Superior temporal gyrus (tissue), 1 donor: Measurements from ENCODE around the gene RANBP1.
A peak's percentile ranks its signal among the peaks of the same experiment; 100 is the strongest.

Source experiments
- DNase-seq: peaks from one replicate; pipeline ENCODE4 v3.0.0-alpha.2; 2016; ENCODE audit errors: extremely low spot score

Gene RANBP1

GRCh38 chr22:20088263-20088648 is 27.6 kb upstream of the RANBP1 start:
- DNase-seq = no peak

DNA sequence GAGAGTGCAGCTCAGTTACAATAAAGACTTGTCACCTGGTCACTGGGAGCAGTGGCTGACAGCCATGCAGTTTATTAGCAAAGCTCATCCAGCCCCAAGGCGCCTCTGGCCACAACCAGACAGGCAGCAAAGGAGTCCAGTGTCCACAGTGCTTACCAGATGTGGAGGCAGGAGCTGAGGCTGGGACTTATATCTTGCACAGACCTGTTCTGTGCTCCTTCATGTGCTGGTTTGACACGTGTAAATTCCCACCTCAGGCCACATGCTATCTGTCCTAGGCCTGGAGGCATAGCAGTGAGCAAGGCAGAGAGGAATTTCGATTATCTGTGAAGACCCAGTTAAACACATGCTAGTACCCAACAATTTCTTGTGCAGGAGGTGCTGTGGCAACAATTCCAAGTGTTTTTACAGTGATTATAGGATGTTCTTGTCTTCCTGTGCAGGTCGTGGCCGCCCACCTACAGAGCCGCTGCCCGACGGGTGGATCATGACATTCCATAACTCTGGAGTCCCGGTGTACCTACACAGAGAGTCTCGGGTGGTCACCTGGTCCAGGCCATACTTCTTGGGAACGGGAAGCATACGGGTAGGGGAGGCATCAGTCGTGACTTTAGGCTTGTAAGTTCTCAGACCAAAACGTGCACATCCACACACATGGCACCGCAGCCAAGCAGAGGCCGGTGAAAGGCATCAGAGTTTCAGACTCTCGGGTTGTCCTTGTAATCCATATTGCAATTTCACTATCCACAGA is 26.5 kb upstream of the RANBP1 start:
- no peak for DNase-seq

- DNase-seq = no peak
These were observed 25.8 kb upstream of the RANBP1 start for GRCh38 chr22:20089977-20090729.

DNA sequence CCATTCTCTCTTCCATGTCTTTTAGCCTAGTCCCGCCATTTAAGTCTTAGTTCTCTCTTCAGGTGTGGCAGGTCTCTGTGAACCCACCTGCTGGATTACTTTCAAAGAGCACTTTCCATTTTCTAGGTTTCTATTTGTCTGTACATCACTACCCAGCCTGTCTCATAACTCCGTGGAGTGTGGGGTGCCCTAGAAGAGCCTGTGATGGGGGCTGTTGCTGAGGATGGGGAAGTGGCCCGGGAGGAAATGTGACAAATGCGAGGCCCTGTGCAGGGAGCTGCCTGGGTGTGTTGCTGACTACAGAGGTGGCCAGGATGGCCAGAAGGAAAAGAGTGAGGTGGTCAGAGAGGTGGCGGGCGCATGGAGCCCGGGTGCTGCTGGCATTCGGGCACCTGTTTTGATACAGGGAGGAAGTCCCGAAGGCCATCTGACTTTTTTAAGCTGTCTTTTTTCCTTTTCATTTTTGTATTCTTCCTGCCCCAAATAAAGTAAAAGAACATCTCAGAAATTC is 25.1 kb upstream of the RANBP1 start:
- DNase-seq = no peak

GRCh38 chr22:20091690-20092476 is 24.0 kb upstream of the RANBP1 start:
- no peak for DNase-seq

DNA sequence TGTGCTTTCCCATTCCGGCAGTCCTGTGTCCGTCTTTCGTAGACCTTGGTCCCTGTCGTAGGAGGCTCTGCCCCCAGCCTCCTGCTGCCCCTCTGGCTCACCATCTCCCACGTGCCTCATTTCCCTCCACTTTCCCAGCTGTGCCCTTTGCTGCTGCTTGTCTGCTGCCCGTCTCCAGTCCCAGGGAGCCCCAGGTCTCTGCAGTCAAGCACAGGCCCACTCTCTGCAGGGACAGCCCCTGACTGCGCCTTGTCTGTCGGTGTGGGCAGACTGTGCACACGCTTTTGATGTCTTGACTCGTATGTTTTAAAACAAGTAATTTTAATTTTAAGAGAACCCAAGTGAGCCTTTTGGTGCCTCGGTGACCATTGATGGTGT is 23.4 kb upstream of the RANBP1 start:
- no peak for DNase-seq

DNA sequence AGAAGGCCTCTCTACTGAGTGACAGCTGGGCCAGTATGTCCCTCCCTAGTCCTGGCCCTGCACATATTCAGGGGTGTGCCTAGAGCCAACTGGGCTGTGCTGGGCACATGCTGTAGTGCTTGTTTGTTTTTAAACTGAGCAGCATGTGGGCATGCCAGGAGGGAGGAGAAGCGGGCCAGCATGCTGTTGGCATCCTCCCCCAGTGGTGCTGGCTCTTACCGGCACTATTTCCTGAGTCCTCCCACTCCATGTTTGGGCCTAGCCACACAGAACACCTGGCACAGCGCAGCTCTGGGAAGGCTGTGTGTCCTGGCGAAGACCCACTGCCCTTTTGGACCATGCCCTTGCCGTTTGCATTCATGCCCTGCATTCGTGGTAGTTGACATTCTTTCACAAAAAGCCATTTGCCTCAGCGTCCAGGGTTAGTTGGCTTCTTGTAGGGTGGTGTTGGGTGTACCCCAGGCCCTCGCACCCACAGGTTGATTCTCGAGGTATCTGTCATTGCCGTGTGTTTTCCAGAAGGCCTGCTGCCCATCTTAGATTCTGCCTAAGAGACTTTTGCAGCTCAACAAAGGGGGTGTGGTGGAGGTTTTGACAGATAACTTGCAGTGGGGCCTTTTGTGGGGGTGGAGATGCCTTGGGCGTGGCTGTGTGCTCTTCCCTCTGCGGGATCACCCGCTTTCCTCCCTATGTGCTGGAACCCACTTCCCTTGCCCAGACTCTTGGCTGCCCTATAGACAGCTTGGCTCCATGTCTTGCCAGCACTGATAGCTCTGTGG is 22.3 kb upstream of the RANBP1 start:
- peak; percentile 29 for DNase-seq

- DNase-seq = no peak
These were observed 21.6 kb upstream of the RANBP1 start for GRCh38 chr22:20094197-20094807.

DNA sequence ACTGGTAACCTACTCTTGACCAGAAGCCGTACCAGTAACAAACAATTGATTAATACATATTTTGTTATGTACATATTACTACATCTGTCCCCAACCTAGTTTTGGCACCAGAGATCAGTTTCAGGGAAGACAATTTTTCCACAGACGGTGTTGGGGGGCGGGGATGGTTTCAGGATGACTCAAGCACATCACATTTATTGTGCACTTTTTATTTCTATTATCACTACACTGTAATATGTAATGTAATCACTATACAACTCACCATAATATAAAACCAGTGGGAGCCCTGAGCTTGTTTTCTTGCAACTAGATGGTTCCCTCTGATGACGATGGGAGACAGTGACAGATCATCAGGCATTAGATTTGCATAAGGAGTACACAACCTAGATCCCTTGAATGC is 20.4 kb upstream of the RANBP1 start:
- no peak for DNase-seq

- no peak for DNase-seq
These were observed 19.1 kb upstream of the RANBP1 start for GRCh38 chr22:20096574-20097420.

GRCh38 chr22:20099099-20099711 is 16.7 kb upstream of the RANBP1 start:
- DNase-seq = no peak

- DNase-seq = no peak
These were observed 14.3 kb upstream of the RANBP1 start for GRCh38 chr22:20101638-20102037.

- DNase-seq = no peak
These were observed 13.6 kb upstream of the RANBP1 start for GRCh38 chr22:20102203-20102780.

GRCh38 chr22:20105456-20106204 is 10.3 kb upstream of the RANBP1 start:
- no peak for DNase-seq

DNA sequence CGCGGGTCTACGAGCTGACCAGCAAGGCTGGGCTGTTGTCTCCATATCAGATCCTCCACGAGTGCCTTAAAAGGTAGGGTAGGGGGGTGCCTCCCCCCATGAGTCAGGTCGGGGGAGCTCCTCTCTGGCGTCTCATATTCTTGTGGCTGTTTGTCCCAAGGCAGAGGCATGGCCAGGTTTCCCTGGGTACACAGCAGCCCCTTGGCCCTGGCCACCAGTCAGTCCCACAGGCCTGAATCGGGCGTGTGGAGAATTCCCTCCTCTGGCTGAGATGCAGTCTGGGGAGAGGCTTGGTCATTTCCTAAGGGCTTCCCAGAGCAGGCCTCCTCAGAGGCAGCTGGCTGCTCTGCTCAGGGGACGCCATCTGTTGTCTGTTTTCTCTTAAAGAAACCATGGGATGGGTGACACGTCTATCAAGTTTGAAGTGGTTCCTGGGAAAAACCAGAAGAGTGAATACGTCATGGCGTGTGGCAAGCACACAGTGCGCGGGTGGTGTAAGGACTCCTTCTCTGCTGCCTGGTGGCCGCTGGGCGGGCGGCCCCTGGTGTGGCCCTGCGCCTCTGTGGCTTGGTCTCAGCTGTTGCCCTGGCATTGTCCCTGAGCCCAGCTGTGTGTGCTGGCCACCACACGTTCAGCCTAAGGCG is 9.6 kb upstream of the RANBP1 start:
- DNase-seq = no peak

- no peak for DNase-seq
These were observed 9.1 kb upstream of the RANBP1 start for GRCh38 chr22:20106849-20107237.

GRCh38 chr22:20107471-20107901 is 8.4 kb upstream of the RANBP1 start:
- DNase-seq = no peak
